BJ (cell line): ENCODE data around the gene C12orf43. TPM values are rescaled to one million over a fixed set of nuclear protein-coding genes. Genes with fewer than 3 reads are reported as not detected.
A peak's percentile ranks its signal among the peaks of the same experiment; 100 is the strongest.

Source experiments
- CTCF ChIA-PET: fragments of 350-600 bp; formaldehyde crosslinking; extraction: SDS; loops from one replicate; lab custom pipeline; 2021; ENCODE audit warnings: antibody characterized with exemption, inconsistent platforms; lab: Yijun Ruan, JAX
- POLR2A ChIA-PET: fragments of 300-600 bp; sonication (Branson Sonifier 250); formaldehyde crosslinking; extraction: SDS; loops from one replicate; lab custom pipeline; 2021; ENCODE audit warnings: antibody characterized with exemption; lab: Charles Lee
- DNase-seq: peaks from one replicate; pipeline ENCODE4 v3.0.0-alpha.2; 2011; ENCODE audit warnings: low read depth
- H3K27me3 ChIP-seq: 2 replicates; pipeline ENCODE4 v1.6.0; 2011; ENCODE audit warnings: low read length; ENCODE audit not compliant: control insufficient read depth, insufficient read depth
- H3K36me3 ChIP-seq: 2 replicates; pipeline ENCODE4 v1.5.1; 2011; ENCODE audit warnings: low read length; ENCODE audit not compliant: control insufficient read depth, insufficient read depth
- H3K4me3 ChIP-seq: 2 replicates; pipeline ENCODE4 v1.5.1; 2011; ENCODE audit warnings: low read depth, mild to moderate bottlenecking, control low read depth, low read length
- polyA plus RNA-seq: library from polyadenylated mRNA; depleted of rRNA; stranded (reverse); fragments of >200 nt; gene quantifications from 2 replicates; pipeline ENCODE4 v1.2.3, GENCODE V29; 2011
- TF ChIP-seq, protein P1 (sequence below): IDR thresholded peaks from 2 replicates; pipeline ENCODE4 v1.5.1; 2011; ENCODE audit warnings: low read depth, mild to moderate bottlenecking, control low read depth, inconsistent platforms, low read length, moderate library complexity; ENCODE audit not compliant: insufficient read depth

The C12orf43 gene
- polyA plus RNA-seq, 1 experiment: 14.0 TPM

DNA sequence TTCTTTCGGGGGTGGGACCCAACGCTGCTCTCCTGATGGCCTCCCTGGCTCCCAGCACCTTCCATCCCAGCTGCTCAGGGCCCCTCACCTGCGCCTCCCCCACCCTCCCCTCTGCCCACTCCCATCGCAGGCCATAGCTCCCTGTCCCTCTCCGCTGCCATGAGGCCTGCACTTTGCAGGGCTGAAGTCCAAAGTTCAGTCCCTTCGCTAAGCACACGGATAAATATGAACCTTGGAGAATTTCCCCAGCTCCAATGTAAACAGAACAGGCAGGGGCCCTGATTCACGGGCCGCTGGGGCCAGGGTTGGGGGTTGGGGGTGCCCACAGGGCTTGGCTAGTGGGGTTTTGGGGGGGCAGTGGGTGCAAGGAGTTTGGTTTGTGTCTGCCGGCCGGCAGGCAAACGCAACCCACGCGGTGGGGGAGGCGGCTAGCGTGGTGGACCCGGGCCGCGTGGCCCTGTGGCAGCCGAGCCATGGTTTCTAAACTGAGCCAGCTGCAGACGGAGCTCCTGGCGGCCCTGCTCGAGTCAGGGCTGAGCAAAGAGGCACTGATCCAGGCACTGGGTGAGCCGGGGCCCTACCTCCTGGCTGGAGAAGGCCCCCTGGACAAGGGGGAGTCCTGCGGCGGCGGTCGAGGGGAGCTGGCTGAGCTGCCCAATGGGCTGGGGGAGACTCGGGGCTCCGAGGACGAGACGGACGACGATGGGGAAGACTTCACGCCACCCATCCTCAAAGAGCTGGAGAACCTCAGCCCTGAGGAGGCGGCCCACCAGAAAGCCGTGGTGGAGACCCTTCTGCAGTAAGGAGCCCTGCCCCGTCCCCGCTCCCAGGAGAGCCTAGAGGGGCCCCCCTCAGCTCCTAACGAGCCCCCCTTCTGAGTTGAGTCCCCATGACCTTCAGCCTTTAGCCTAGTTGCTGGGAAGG, 37.7 kb downstream of the C12orf43 start, which contains the start of gene HNF1A:
TSS of gene HNF1A (plus strand) at position 248 of the 924 bp plus-strand sequence. CDS start at position 474, 226 bp downstream.
- POLR2A ChIA-PET: no interaction called here
- Histone ChIP-seq H3K4me3 (no peak within 1 kb of the TSS), H3K36me3 (no peaks in the 10 kb centered on the region), H3K27me3 (no peaks in the 10 kb centered on the region)
- DNase-seq: no peak
- CTCF ChIA-PET: interaction anchor here (1.4 to 2.3 kb wide), 2 partner anchors 14 to 396 kb away, joined by 3 to 6 read pairs; no protein-coding TSS in a partner anchor
- TF ChIP-seq, protein P1, sequence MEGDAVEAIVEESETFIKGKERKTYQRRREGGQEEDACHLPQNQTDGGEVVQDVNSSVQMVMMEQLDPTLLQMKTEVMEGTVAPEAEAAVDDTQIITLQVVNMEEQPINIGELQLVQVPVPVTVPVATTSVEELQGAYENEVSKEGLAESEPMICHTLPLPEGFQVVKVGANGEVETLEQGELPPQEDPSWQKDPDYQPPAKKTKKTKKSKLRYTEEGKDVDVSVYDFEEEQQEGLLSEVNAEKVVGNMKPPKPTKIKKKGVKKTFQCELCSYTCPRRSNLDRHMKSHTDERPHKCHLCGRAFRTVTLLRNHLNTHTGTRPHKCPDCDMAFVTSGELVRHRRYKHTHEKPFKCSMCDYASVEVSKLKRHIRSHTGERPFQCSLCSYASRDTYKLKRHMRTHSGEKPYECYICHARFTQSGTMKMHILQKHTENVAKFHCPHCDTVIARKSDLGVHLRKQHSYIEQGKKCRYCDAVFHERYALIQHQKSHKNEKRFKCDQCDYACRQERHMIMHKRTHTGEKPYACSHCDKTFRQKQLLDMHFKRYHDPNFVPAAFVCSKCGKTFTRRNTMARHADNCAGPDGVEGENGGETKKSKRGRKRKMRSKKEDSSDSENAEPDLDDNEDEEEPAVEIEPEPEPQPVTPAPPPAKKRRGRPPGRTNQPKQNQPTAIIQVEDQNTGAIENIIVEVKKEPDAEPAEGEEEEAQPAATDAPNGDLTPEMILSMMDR: no peak

DNA sequence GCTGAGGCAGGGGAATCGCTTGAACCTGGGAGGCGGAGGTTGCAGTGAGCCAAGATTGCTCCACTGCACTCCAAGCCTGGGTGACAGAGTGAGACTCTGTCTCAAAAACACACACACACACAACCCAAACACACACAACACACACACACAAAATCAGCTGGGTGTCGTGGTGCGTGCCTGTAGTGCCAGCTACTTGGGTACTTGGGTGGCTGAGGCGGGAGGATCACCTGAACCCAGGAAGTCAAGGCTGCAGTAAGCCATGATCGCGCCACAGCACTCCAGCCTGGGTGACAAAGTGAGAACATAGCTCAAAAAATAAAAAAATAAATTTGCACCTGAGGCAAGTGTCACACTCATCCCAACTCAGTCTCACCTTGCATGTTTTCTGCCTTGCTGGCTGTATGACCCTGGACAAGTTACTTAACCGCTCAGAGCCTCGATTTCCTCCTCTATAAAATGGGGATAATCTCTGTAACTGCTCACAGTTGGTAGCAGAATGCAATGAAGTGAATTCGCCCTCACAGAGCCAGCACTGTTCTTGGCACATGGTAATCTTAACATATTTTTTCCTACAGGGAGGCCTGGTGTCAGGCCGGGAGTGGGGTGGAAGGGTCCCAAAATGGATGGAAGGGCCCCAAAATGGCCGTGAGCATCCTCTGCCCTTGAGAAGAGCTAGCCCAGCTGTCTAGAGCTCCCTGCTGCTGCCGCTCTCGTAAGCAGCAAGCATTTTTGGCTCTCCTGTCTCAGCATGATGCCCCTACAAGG, 38.6 kb downstream of the C12orf43 start:
- ChIA-PET POLR2A (no interaction called here), CTCF (interaction anchor here (1.4 to 2.3 kb wide), 2 partner anchors 14 to 395 kb away, joined by 3 to 6 read pairs; no protein-coding TSS in a partner anchor)
- Histone ChIP-seq H3K4me3 (no peak overlapping the region), H3K27me3 (no peaks in the 10 kb centered on the region), H3K36me3 (no peaks in the 10 kb centered on the region)
- no peak for DNase-seq
- TF ChIP-seq, protein P1: no peak

DNA sequence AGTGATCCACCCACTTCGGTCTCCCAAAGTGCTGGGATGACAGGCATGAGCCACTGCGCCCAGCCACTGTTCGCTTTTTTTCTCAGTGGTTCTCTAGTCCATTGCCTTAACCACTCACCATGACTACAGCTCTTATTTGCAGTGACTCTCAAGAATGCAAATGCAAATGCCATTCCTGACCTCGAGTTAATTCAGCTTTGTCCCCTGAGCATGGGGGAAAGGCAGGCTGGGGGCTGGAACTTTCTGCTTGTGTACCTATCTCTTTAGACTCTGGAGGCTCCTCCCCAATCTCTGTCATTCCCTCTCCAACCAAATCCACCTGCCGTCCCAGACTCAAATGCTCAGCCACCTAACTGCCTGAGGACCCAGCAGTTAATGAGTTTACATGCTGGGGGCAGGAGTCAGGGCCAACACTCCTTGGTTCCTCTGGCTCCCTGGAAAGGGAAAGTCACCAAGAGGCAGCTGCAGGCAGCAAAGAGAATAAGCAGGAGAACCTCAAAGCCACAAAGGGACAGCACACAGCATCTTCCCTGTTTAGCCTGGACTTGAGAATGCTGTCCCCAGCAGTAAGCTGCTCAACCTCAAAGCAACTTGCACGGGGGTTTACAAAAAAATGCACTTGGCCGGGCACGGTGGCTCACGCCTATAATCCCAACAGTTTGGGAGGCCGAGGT, 43.3 kb downstream of the C12orf43 start:
- ChIA-PET POLR2A (no interaction called here), CTCF (interaction anchor here (0.9 to 7.3 kb wide), 13 partner anchors 8 to 390 kb away, joined by 3 to 86 read pairs (median 6); partner anchors contain the start of gene POP5)
- TF ChIP-seq, protein P1: no peak
- Histone ChIP-seq H3K36me3 (no peaks in the 10 kb centered on the region), H3K4me3 (no peak overlapping the region), H3K27me3 (peaks cover 4% of the 10 kb centered on the region)
- DNase-seq: no peak

DNA sequence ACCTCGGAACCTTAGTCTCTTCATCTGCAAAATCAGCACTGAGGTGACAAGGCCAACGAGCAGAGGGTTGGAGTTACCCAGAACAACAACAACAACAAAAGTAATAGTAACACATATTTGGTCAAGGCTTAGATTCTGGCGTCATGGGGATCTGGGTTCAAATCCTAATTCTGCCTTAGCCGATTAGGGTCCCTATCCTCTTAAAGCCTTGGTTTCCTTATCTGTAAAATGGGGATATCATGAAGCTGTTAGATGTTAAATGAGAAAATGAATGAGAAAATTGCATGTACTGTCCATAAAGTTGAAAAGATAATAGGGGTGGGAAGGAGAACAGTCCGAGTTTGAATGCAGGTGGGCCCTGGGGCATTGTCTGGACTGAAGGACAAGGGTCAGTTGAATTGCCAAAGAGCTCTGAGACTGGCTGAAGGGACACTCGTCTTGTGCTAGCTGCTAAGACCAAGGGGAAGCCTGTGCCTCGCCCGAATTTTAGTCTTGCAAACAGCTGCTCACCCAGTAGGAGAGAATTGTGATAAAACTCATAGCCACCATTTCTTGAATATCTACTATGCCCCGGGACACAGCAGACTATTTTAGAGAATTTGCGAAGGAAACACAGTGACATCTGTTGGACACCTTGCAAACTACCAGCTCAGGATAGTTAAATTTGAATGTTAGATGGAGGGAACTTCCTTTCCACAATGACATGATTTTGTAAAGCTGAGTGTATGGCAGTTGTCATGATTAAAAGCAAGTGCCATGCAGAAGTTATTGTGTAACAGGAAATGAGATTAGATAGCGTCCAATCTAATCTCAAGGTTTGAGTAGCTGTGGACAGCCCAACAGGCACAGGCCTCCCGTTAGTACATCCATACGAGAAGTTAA, 44.7 kb downstream of the C12orf43 start:
- Histone ChIP-seq H3K36me3 (no peaks in the 10 kb centered on the region), H3K27me3 (peaks cover 4% of the 10 kb centered on the region), H3K4me3 (no peak overlapping the region)
- CTCF ChIA-PET: interaction anchor here (0.7 to 7.3 kb wide), 33 partner anchors 9 to 535 kb away, joined by 3 to 86 read pairs (median 4); partner anchors contain the start of gene POP5
- DNase-seq: peak; percentile 5
- POLR2A ChIA-PET: interaction anchor here (0.6 kb wide), 1 partner anchor 298 kb away, joined by 3 read pairs; no protein-coding TSS in a partner anchor
- TF ChIP-seq, protein P1: peak; percentile 78
